ENCODE data around the gene KLF2. TPM values are rescaled to one million over a fixed set of nuclear protein-coding genes. Genes with fewer than 3 reads are reported as not detected.

KLF2 gene
- total and polyA plus RNA-seq, 10 of the 15 experiments (the other 5 are each of a cell fraction or from before 2014, with no cell fraction given) = 0.16 to 13.7 (median 1.0) TPM

GRCh38 chr19:16342002-16342715 is 17.5 kb downstream of the KLF2 start:
- RAD21 ChIA-PET (ENCODE audit: unreplicated experiment) = interaction anchor here (0.8 to 2.8 kb wide), 13 partner anchors 9 to 104 kb away, joined by 3 to 26 read pairs (median 6); partner anchors contain the start of gene KLF2
- CTCF ChIA-PET = interaction anchor here (0.6 to 2.8 kb wide), 10 partner anchors 12 to 198 kb away, joined by 3 to 19 read pairs (median 4); no protein-coding TSS in a partner anchor
- BruUV-seq (replicated peaks) = no TSS peak
- Histone ChIP-seq H3K36me3 (ENCODE audit: control insufficient read depth in 2 of 2, insufficient read depth in 2 of 2, low read length in 1 of 2) (no peaks in the 10 kb centered on the region), H4K20me1 (ENCODE audit: control insufficient read depth, insufficient read depth) (no peaks in the 10 kb centered on the region), H3K27ac (ENCODE audit: control insufficient read depth, insufficient read depth) (peak overlapping the region; percentile 81), H3K9me3 (replicated peaks; ENCODE audit: control insufficient read depth, insufficient read depth, low read length) (no peaks in the 10 kb centered on the region), H3K4me3 (peak overlapping the region; percentile 25), H2AFZ (ENCODE audit: control insufficient read depth, low read depth, low read length) (peak overlapping the region; percentile 10; the same call in 1 of the 2 replicates), H3K4me2 (ENCODE audit: control insufficient read depth, insufficient read depth) (peak overlapping the region; percentile 95), H3K79me2 (ENCODE audit: control insufficient read depth, insufficient read depth, low read length) (no peaks in the 10 kb centered on the region), H3K9ac (ENCODE audit: control insufficient read depth, insufficient read depth, low read length) (peak overlapping the region; percentile 45), H3K4me1 (ENCODE audit: control insufficient read depth, insufficient read depth, low read length) (peaks cover 46% of the 10 kb centered on the region), H3K27me3 (replicated peaks in 1 of 2; ENCODE audit: control insufficient read depth in 2 of 2, insufficient read depth in 2 of 2, low read length in 1 of 2) (no peaks in the 10 kb centered on the region)
- SMC1A ChIA-PET (ENCODE audit: uncharacterized antibody, unreplicated experiment) = interaction anchor here (0.6 to 3.8 kb wide), 11 partner anchors 9 to 94 kb away, joined by 3 to 50 read pairs (median 6); no protein-coding TSS in a partner anchor
- DNase-seq (ENCODE audit: low read depth, low spot score) (peak; percentile 76), FAIRE-seq (peak; percentile 81), ATAC-seq (peak; percentile 78)
- in situ Hi-C loops (cut with MboI) (no loop called here), intact Hi-C loops (cut with micrococcal nuclease; ENCODE audit: unreplicated experiment) (loop anchor here (1.0 kb wide), 1 partner anchor 24 kb away; no protein-coding TSS in a partner anchor)
- POLR2A ChIA-PET = interaction anchor here (0.7 to 2.3 kb wide), 8 partner anchors 8 to 47 kb away, joined by 3 to 13 read pairs (median 6); no protein-coding TSS in a partner anchor
- 0% methylated on average over 10 of the region's 10 CpGs for WGBS (ENCODE audit: insufficient coverage, insufficient replicate concordance, low lambda C conversion rate, missing lambda C conversion rate)
- TF ChIP-seq TARDBP (IDR thresholded peaks at IDR 0.05; ENCODE audit: borderline replicate concordance) (no peak), CHD4 (IDR thresholded peaks at IDR 0.05) (no peak), ATF2 (IDR thresholded peaks at IDR 0.05; ENCODE audit: low read length) (peak; percentile 53), USF2 (IDR thresholded peaks at IDR 0.05; ENCODE audit: borderline replicate concordance, low read depth, low read length) (no peak), ZNF687 (IDR thresholded peaks at IDR 0.05) (no peak), NR2C2 (IDR thresholded peaks at IDR 0.05; ENCODE audit: borderline replicate concordance, control insufficient read depth, insufficient read length, low read depth) (no peak), ZBTB11 (CRISPR knock-in tag; IDR thresholded peaks at IDR 0.05) (no peak), MTA2 (IDR thresholded peaks at IDR 0.05; ENCODE audit: low read depth) (no peak; the same call in none of the 2 replicates), IRF3 (IDR thresholded peaks at IDR 0.05) (no peak), MTA3 (IDR thresholded peaks at IDR 0.05; ENCODE audit: borderline replicate concordance, low read length) (peak; percentile 87), HDAC6 (IDR thresholded peaks at IDR 0.05; ENCODE audit: unreplicated experiment) (no peak)
